ENCODE measurements around the gene CMTM4.
"Not testable (repeated sequence)": the region's sequence is repeated elsewhere in the genome, so short reads cannot be mapped to it uniquely, and the experiment has no call there.

CMTM4 gene

DNA sequence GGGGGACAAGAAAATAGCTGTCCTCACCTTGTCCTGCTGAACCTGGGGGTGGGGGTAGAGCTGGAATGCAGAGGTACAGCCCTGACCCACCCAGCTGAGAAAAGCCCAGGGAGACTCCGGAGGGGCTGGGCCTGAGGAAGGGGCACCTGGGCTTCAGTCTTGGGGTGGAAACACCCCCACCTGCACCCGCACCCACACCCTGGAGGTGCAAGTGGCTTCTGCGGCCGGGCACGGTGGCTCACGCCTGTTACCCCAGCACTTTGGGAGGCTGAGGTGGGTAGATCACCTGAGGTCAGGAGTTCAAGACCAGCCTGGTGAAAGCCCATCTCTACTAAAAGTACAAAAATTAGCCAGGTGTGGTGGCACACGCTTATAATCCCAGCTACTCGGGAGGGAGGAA is 84.6 kb downstream of the CMTM4 start:
- not testable (repeated sequence) for H3K9me3 Mint-ChIP-seq, H3K27me3 Mint-ChIP-seq, H3K27ac Mint-ChIP-seq, DNase-seq, H3K4me3 Mint-ChIP-seq
- Mint-ChIP-seq H3K4me1 (ENCODE audit: low read depth) (peaks cover 19% of the 10 kb centered on the region), H3K36me3 (ENCODE audit: low read depth) (peaks cover 74% of the 10 kb centered on the region)

DNA sequence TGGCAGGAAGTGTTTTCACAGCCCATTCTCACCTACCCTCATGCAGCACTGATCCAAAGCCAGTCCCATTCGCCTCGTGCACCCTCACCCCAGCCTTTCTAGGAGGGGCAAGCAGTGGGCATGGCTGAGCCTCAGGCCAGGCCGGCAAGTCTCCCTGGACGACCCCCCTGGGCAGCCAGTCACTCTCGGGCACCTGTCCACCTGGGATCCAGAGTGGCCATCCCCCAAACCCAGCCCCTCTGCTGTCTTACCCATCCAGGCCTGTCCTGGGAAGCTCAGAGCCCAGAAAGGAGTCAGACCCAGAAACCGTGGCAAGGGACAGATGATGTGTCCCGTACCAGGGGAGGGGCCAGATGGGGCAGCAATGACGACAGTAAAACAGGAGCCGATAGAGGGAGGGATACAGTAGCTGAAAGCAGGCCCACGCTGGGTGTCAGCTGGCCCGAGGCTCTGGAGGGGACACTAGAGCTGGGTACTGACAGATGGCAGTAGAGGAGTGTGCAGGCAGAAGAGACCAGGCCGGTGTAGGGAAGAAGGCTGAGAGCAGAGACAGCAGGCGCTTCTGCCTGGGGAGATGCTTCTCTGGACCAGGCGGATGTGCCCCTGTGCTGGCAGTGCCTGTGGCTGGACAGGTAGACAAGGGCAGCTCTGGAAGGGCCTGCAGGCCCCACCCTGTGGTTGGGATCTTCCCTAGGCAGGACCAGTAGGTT is 86.3 kb downstream of the CMTM4 start:
- Mint-ChIP-seq H3K9me3 (no peaks in the 10 kb centered on the region), H3K27ac (peak overlapping the region; percentile 63), H3K4me3 (no peak overlapping the region), H3K36me3 (ENCODE audit: low read depth) (peaks cover 78% of the 10 kb centered on the region), H3K4me1 (ENCODE audit: low read depth) (peaks cover 29% of the 10 kb centered on the region), H3K27me3 (no peaks in the 10 kb centered on the region)
- no peak for DNase-seq

DNA sequence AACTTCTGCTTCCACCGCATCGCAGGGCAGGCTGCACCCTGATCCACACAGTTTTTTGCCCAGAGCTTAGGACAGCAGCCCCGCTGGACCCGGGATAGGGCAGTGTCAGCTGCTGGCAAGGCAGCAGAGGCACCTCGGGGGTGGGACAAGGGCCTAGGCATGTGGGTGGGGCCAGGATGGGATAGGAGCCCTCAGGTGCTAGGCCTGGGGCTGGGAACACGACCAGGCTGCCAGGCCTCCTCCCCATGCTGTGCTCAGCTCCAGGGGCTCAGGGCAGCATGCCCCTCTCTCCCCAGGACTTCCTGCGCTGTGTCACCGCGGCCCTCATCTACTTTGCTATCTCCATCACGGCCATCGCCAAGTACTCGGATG is 87.4 kb downstream of the CMTM4 start:
- H3K4me1 Mint-ChIP-seq (ENCODE audit: low read depth) = peaks cover 31% of the 10 kb centered on the region
- no peak overlapping the region for H3K4me3 Mint-ChIP-seq
- no peaks in the 10 kb centered on the region for H3K9me3 Mint-ChIP-seq
- H3K27me3 Mint-ChIP-seq = no peaks in the 10 kb centered on the region
- no peak for DNase-seq
- H3K27ac Mint-ChIP-seq = peak overlapping the region; percentile 81
- peaks cover 71% of the 10 kb centered on the region for H3K36me3 Mint-ChIP-seq (ENCODE audit: low read depth)

DNA sequence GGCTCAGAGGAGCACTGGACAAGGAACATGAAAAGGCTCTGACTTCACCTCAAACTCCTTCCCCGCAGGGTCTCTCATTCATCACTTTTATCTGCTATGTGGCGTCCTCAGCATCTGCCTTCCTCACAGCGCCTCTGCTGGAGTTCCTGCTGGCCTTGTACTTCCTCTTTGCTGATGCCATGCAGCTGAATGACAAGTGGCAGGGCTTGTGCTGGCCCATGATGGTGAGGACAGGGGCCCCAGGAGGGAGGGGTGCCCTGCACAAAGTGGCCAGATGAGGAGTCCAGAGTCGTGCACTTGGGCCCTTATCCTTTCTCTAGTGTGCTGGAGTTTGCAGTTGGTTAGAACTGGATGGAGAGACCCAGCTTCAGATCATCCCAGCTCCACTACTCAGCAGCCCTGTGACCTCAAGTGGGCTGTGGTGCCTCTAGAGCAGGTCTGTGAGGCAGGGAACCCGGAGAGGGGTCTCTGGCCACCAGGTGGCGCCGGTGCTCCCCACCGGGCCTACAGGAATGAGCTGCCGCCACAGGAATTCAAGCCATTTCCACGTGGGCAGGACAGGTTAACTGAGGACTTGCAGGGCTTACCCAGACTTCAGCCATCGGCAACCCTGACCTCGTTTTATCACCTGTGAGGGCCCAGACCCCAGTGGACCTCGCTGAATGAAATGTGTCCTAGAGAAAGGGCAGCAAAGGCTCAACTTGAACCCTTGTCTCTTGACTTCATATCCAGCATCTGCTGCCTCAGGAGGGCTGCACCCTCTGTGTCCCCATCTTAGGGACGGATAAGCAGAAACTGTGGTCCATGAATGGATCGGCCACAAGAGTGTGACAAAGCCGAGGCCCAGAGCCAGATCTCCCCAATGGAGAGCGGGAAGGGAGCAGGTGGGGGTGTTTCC is 88.1 kb downstream of the CMTM4 start:
- Mint-ChIP-seq H3K4me3 (no peak overlapping the region), H3K27me3 (no peaks in the 10 kb centered on the region), H3K4me1 (ENCODE audit: low read depth) (peaks cover 38% of the 10 kb centered on the region), H3K9me3 (no peaks in the 10 kb centered on the region), H3K27ac (peak overlapping the region; percentile 81), H3K36me3 (ENCODE audit: low read depth) (peaks cover 70% of the 10 kb centered on the region)
- peak; percentile 90 for DNase-seq

DNA sequence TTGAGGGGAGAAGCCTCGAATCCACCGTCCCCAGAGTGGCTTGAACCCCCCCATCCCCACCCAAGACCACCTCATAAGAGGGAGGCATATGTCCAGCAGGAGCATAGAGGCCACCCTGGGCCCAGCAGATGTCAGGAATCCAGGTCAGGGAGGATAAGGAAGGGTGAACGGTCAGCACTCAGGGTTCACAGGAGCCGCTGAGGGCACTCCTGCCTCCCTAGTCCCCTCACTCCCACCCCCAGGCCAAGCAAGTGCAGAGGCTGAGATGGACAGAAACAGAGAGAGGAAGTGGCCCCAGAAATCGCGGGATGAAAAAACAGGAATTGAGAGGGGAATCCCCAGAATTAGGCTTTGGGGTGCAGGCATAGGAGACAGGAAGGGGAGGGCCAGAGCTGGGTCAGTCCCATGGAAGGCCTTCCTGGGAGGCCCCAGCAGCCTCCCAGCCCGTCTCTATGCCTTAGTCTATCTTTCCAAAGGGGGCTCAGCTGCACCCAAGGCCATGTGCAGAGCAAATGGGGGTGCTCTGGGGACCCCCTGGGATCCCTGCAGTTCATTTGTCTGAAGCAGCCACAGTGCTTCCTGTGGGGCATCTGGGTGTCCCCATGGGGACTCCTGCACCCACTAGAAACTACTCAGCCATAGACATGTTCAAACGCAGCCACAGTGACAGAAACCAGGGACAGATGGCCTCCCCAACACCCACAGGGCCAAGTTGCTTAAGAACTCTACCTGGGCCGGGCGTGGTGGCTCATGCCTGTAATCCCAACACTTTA is 90.4 kb downstream of the CMTM4 start:
- Mint-ChIP-seq H3K27me3 (no peaks in the 10 kb centered on the region), H3K27ac (peak overlapping the region; percentile 89), H3K36me3 (ENCODE audit: low read depth) (peaks cover 46% of the 10 kb centered on the region), H3K9me3 (peaks cover 3% of the 10 kb centered on the region), H3K4me3 (peak overlapping the region; percentile 85), H3K4me1 (ENCODE audit: low read depth) (peaks cover 42% of the 10 kb centered on the region)
- no peak for DNase-seq

DNA sequence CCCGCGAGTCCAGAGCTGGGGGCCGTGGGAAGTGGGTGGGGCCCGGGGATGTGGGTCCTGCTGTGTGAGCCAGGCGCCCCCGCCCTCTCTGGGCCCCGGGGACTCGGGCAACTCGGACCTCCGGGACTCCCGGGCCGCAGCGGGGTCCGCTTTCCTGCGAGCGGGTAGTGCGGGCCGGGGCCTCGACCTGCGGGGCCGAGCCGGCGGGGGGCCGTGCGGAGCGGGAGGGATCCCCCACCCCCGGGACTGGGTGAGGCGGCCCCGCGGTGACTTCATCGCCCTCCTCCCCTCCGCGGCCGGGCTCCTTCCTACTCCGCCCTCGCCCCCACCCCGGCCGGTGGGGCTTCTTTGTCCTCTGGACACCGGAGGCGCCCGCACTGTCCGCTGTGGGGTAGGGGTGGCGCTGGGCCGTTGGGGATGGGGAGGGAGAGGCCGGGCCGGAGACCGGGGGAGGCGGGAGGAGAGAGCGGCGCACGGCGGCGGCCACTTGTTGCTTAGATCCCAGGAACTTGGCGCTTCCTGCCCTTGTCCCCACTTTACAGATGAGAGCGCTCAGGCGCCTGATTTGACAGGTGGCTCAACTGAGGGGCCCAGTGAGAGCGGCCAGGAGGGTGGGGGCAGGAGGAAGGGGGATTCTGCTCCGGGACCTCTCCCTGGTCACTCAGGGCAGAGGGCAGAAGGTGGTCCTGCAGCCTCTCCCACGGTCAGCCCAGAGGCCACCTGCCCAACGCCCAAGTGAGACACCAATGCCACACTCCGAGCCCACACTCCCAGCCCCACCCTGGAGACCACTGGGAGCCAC is 91.2 kb downstream of the CMTM4 start:
- Mint-ChIP-seq H3K27ac (peak overlapping the region; percentile 89), H3K4me1 (ENCODE audit: low read depth) (peaks cover 48% of the 10 kb centered on the region), H3K27me3 (no peaks in the 10 kb centered on the region), H3K4me3 (peak overlapping the region; percentile 85), H3K9me3 (peaks cover 5% of the 10 kb centered on the region), H3K36me3 (ENCODE audit: low read depth) (peaks cover 39% of the 10 kb centered on the region)
- peak; percentile 67 for DNase-seq

DNA sequence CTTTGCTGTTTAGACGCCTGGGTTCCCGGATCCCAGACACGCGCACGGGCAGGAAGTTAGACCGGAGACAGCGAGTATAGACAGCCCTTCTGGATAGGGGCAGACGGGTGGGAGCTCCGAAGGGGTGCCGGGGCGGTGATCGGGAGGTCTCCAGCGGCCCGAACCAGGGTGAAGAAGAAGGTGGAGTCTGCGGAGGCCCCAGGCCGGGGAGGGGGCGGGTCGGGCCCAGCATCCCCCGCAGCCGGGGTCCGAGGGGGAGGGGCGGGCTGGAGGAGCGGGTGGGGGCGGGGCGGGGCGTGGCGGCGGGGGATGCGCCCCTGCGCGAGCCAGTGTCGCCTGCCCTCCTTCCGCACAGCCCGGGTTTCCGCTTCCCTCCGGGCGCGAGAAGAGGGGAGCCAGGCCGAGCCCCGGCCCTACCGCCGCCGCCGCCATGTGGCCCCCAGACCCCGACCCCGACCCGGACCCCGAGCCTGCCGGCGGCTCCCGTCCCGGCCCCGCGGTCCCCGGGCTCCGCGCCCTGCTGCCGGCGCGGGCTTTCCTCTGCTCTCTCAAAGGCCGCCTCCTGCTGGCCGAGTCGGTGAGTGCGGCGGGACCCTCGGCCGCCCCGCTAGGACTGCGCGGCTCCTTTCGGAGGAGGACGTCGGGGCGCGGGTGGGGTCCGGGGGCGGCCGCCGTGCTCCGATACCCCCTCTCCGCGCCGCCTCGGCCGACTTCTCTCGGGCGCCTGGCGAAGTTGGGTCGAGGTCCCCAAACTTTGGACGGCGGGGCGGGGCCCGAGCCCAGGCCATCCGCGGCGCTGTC is 92.0 kb downstream of the CMTM4 start, which contains the start of gene CMTM3:
Gene CMTM3 (plus strand): TSS at position 329 of the 801 bp plus-strand sequence. CDS start 102 bp downstream, at position 431.
- Mint-ChIP-seq H3K36me3 (ENCODE audit: low read depth) (peaks cover 31% of the 10 kb centered on the region), H3K27me3 (no peaks in the 10 kb centered on the region), H3K9me3 (peaks cover 5% of the 10 kb centered on the region), H3K27ac (peak within 1 kb of the TSS; percentile 93), H3K4me1 (ENCODE audit: low read depth) (peaks cover 52% of the 10 kb centered on the region), H3K4me3 (peak within 1 kb of the TSS; percentile 85)
- peak; percentile 90 for DNase-seq

DNA sequence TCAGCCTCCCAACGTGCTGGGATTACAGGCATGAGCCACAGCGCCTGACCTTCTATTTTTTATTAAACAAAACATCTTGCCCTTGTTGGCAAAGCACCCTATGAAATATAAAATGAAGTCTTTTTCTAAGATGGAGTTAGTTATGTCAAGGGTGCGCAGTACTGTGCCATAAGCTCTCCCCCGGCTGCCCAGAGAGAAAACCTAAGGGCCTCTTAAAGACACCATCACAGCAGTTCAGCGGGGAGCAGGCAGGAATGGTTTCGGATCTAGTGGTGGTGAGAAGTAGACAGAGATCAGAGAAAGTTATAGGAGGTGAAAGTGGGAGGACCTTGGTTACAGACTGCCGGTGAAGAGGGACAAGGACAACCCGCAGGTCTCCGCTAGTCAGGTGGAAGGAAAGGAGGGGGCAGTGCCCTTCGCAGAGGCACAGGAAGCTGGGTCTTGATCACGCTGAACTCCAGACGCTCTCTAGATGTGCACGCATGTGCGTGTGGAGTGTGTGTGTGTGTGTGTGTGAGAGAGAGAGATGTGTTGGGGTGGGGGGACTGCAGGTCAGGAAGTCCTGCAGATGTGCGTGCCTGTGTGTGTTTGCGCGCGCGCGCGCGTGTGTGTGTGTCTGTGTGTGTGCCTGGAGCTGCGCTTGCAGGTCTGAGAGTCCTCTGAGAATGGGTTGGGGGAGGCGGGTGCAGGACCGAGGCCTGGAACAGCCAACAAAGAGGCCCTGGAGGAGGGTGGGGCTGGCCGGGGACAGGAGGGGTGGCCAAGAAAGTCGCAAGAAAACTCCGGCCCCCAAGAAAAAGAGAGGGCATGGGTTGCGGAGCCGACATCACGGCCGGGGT is 92.8 kb downstream of the CMTM4 start:
- H3K27ac Mint-ChIP-seq = peak overlapping the region; percentile 93
- no peak for DNase-seq
- H3K4me3 Mint-ChIP-seq = peak overlapping the region; percentile 85

DNA sequence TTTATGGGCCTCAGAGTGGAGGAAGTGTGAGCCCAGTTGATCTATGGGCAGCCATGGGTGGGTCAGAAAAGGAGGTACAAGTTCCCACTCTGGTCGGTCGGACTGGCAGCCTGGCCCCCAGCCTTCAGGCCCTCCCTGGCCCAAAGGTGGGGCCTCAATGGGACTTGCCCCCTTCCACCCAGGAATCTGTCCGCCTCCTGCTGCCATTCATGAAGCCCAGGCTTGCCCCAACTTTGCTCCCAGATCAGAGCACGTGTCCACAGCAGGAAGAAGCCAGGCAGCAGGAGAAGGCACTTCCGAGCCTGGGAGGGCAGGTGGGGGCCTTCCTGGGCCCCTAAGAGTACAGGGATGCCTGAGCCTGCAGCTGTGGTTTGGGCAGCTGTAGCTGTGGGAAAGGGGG is 95.1 kb downstream of the CMTM4 start:
- H3K36me3 Mint-ChIP-seq (ENCODE audit: low read depth) = peaks cover 9% of the 10 kb centered on the region
- H3K4me1 Mint-ChIP-seq (ENCODE audit: low read depth) = peaks cover 53% of the 10 kb centered on the region
- no peaks in the 10 kb centered on the region for H3K27me3 Mint-ChIP-seq
- DNase-seq = no peak
- H3K4me3 Mint-ChIP-seq = no peak overlapping the region
- H3K9me3 Mint-ChIP-seq = peaks cover 5% of the 10 kb centered on the region
- no peak overlapping the region for H3K27ac Mint-ChIP-seq

More for the DNA sequence above, 92.8 kb downstream of the CMTM4 start:
- Mint-ChIP-seq H3K36me3 (ENCODE audit: low read depth) (peaks cover 22% of the 10 kb centered on the region), H3K4me1 (ENCODE audit: low read depth) (peaks cover 54% of the 10 kb centered on the region), H3K27me3 (no peaks in the 10 kb centered on the region), H3K9me3 (peaks cover 5% of the 10 kb centered on the region)

DNA sequence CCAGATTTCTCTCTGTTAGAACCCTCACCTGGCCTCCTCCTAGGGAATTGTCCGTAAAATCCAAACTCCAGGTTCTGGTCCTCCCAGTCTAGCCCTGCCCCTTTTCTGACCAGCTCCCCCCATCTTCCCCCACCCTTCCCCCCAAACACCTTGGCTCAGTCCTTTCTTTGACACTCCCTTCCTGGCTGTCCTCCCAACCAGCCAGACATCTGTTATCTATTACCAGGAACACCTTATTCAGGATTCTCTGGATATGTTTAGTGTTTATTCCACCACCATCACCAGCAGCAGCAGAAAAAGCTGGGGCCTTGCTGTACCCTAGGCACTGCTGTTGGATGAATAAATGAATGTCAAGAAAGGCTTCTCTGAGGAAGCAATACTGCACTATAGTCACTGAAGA is 96.1 kb downstream of the CMTM4 start:
- no peak for DNase-seq
- Mint-ChIP-seq H3K4me1 (ENCODE audit: low read depth) (peaks cover 45% of the 10 kb centered on the region), H3K36me3 (ENCODE audit: low read depth) (peaks cover 5% of the 10 kb centered on the region), H3K4me3 (no peak overlapping the region), H3K9me3 (peaks cover 5% of the 10 kb centered on the region), H3K27ac (no peak overlapping the region), H3K27me3 (no peaks in the 10 kb centered on the region)

DNA sequence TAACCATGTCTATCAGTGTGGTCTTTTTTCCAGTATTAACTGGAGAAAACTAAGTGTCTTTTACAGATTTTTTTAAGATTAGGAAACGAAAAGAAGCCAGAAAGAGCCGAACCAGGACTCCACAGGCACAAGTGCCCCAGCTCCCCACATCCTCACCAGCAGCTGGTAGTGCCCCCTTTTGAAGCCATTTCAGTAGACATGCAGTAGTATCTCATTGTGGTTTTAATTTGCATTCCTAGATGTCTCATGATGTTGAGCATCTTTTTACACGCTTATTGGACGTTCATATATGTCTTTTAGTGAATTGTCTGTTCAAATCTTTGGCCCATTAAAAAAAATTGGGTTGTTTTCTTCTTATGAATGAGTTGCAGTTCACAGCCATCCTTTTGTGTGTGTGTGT is 96.8 kb downstream of the CMTM4 start:
- Mint-ChIP-seq H3K27me3 (no peaks in the 10 kb centered on the region), H3K27ac (no peak overlapping the region), H3K4me3 (no peak overlapping the region), H3K36me3 (ENCODE audit: low read depth) (peaks cover 5% of the 10 kb centered on the region), H3K4me1 (ENCODE audit: low read depth) (peaks cover 49% of the 10 kb centered on the region), H3K9me3 (peaks cover 5% of the 10 kb centered on the region)
- DNase-seq = no peak

DNA sequence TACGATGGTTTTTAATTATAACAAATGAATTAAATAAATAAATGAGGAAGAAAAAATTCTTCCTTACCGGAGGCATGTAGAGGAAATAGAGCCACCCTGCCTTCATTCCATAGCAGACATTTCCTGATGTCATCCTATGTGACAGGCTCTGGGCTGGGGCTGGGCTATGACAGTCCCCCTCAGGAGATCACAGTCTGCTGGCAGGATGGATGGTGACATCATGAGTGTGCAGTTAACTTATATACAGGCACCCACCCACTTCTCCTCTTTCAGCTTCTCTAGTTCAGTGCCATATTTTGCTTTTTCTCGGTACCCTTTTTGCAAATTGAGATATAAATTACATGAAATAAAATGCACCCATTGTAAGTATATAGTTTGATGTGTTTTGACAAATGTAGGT is 98.4 kb downstream of the CMTM4 start:
- H3K27me3 Mint-ChIP-seq = no peaks in the 10 kb centered on the region
- peaks cover 5% of the 10 kb centered on the region for H3K9me3 Mint-ChIP-seq
- peaks cover 40% of the 10 kb centered on the region for H3K4me1 Mint-ChIP-seq (ENCODE audit: low read depth)
- H3K4me3 Mint-ChIP-seq = no peak overlapping the region
- no peaks in the 10 kb centered on the region for H3K36me3 Mint-ChIP-seq (ENCODE audit: low read depth)
- H3K27ac Mint-ChIP-seq = peak overlapping the region; percentile 50
- no peak for DNase-seq
